Neural cell (in vitro differentiated cells): ENCODE results near the gene SLC16A9. TPM values are rescaled to one million over a fixed set of nuclear protein-coding genes. Genes with fewer than 3 reads are reported as not detected.

Source experiments
- H2AFZ ChIP-seq: fragments of 200-600, 300-800 bp; sonication (generic), shearing (Covaris generic); 2 replicates; pipeline ENCODE4 v1.6.0; 2014; ENCODE audit warnings: low read depth, mild to moderate bottlenecking, antibody characterized with exemption, low read length, moderate library complexity
- H3F3A ChIP-seq: fragments of 200-600 bp; shearing (Covaris generic); 2 replicates; pipeline ENCODE4 v1.6.1; 2016; ENCODE audit warnings: mild to moderate bottlenecking, moderate library complexity, mixed read lengths, antibody characterized with exemption, low read length; ENCODE audit not compliant: insufficient read depth, poor library complexity, severe bottlenecking
- H3K27ac ChIP-seq: fragments of 200-600, 300-800 bp; sonication (generic), shearing (Covaris generic); 2 replicates; pipeline ENCODE4 v1.5.1; 2014; ENCODE audit warnings: mild to moderate bottlenecking, low read length, moderate library complexity
- H3K27me3 ChIP-seq: fragments of 300-800, 200-600 bp; sonication (generic), shearing (Covaris generic); 2 replicates; pipeline ENCODE4 v1.6.0; 2014; ENCODE audit warnings: mild to moderate bottlenecking, low read depth, low read length, moderate library complexity; ENCODE audit not compliant: insufficient read depth
- H3K36me3 ChIP-seq: fragments of 300-800, 200-600 bp; sonication (generic), shearing (Covaris generic); 2 replicates; pipeline ENCODE4 v1.5.1; 2014; ENCODE audit warnings: mild to moderate bottlenecking, antibody characterized with exemption, low read length, moderate library complexity; ENCODE audit not compliant: insufficient read depth
- H3K4me2 ChIP-seq: fragments of 300-800, 200-600 bp; sonication (generic), shearing (Covaris generic); 2 replicates; pipeline ENCODE4 v1.6.0; 2014; ENCODE audit warnings: mild to moderate bottlenecking, low read length
- H3K4me3 ChIP-seq: fragments of 300-800, 200-600 bp; sonication (generic), shearing (Covaris generic); 2 replicates; pipeline ENCODE4 v1.5.1; 2014; ENCODE audit warnings: mild to moderate bottlenecking, low read length, moderate library complexity
- H3K79me2 ChIP-seq: fragments of 200-600 bp; shearing (Covaris generic); replicated peaks from 2 replicates; pipeline ENCODE4 v1.6.0; 2014; ENCODE audit warnings: mild to moderate bottlenecking, low read length, moderate library complexity; ENCODE audit not compliant: insufficient read depth
- H3K9ac ChIP-seq: fragments of 300-800, 200-600 bp; sonication (generic), shearing (Covaris generic); 2 replicates; pipeline ENCODE4 v1.6.1; 2016; ENCODE audit warnings: mild to moderate bottlenecking, low read length, mixed read lengths
- H3K9me2 ChIP-seq: fragments of 200-600 bp; shearing (Covaris generic); 2 replicates; pipeline ENCODE4 v1.6.1; 2016; ENCODE audit warnings: mild to moderate bottlenecking, low read length, mixed read lengths; ENCODE audit not compliant: insufficient read depth
- H3K9me3 ChIP-seq: fragments of 200-600, 300-800 bp; sonication (generic), shearing (Covaris generic); 2 replicates; pipeline ENCODE4 v1.6.1; 2016; ENCODE audit warnings: mild to moderate bottlenecking, mixed run types, low read length, moderate library complexity, mixed read lengths
- H4K20me1 ChIP-seq: fragments of 200-600 bp; shearing (Covaris generic); 2 replicates; pipeline ENCODE4 v1.6.1; 2016; ENCODE audit warnings: mild to moderate bottlenecking, mixed run types; ENCODE audit not compliant: insufficient read depth
- CTCF ChIP-seq: fragments of 450-650 bp; IDR thresholded peaks from 2 replicates; pipeline ENCODE4 v1.5.1; 2014; ENCODE audit warnings: antibody characterized with exemption, mild to moderate bottlenecking, moderate library complexity; ENCODE audit not compliant: poor library complexity, severe bottlenecking
- EP300 ChIP-seq: fragments of 450-650 bp; conservative IDR thresholded peaks from 2 replicates; pipeline ENCODE4 v1.6.1; 2014; ENCODE audit warnings: antibody characterized with exemption, mild to moderate bottlenecking, moderate library complexity; ENCODE audit not compliant: poor library complexity, severe bottlenecking
- EZH2 ChIP-seq: fragments of 200-600, 300-800 bp; shearing (Covaris generic), sonication (generic); IDR thresholded peaks from 2 replicates; pipeline ENCODE4 v1.6.1; 2014; ENCODE audit warnings: antibody characterized with exemption, low read length, borderline replicate concordance, mild to moderate bottlenecking; ENCODE audit not compliant: insufficient read depth, poor library complexity, severe bottlenecking
- MXI1 ChIP-seq: fragments of 450-650 bp; conservative IDR thresholded peaks from 2 replicates; pipeline ENCODE4 v1.6.1; 2014; ENCODE audit warnings: antibody characterized with exemption, mild to moderate bottlenecking; ENCODE audit not compliant: poor library complexity, severe bottlenecking
- POLR2AphosphoS5 ChIP-seq: IDR thresholded peaks from 2 replicates; pipeline ENCODE4 v1.6.1; 2012
- RAD21 ChIP-seq: fragments of 450-650 bp; conservative IDR thresholded peaks from 2 replicates; pipeline ENCODE4 v1.6.1; 2014; ENCODE audit warnings: antibody characterized with exemption, mild to moderate bottlenecking, moderate library complexity
- SMC3 ChIP-seq: fragments of 450-650 bp; conservative IDR thresholded peaks from 2 replicates; pipeline ENCODE4 v1.6.1; 2014; ENCODE audit warnings: antibody characterized with exemption, mild to moderate bottlenecking, moderate library complexity; ENCODE audit not compliant: poor library complexity
- TAF1 ChIP-seq: IDR thresholded peaks from 2 replicates; pipeline ENCODE4 v1.6.1; 2012; ENCODE audit warnings: low read depth
- polyA plus RNA-seq: library from polyadenylated mRNA; depleted of rRNA; stranded (reverse); fragments of >200 nt; gene quantifications from 2 replicates; pipeline ENCODE4 v1.2.3, GENCODE V29; 2014
- TF ChIP-seq, protein P1 (sequence below): IDR thresholded peaks from 2 replicates; pipeline ENCODE4 v1.6.1; 2012; ENCODE audit warnings: borderline replicate concordance

Gene SLC16A9
- polyA plus RNA-seq, 1 donor from 2014 or later = 208 TPM

DNA sequence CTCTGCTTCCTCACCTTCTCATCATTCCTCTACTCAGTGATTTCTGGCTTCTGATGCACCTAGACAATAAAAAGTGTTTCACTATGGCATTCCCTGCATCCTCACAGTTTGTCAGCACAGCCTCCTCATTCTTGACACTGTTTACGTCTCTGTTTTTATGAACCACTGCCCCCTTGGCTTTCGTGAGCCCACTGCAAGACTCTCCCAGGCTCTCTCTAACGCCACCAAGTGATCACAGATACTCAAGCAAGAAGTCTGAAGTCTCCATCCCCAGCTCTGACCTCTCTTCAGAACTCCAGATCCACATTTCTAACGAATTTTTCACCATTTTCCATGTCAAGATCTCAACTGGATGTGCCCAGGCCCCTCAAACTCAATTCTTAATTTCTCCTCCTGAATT, 8.9 kb downstream of the SLC16A9 start (continued):
- TF ChIP-seq SMC3 (no peak), MXI1 (no peak)

GRCh38 chr10:59698326-59698725, 11.3 kb downstream of the SLC16A9 start:
- Histone ChIP-seq H3F3A (no peaks in the 10 kb centered on the region), H3K27ac (no peak overlapping the region), H3K79me2 (peaks cover 3% of the 10 kb centered on the region), H4K20me1 (no peaks in the 10 kb centered on the region), H3K27me3 (no peaks in the 10 kb centered on the region), H3K4me3 (no peak overlapping the region), H3K9ac (no peak overlapping the region), H2AFZ (no peak overlapping the region), H3K36me3 (peaks cover 15% of the 10 kb centered on the region), H3K9me2 (no peaks in the 10 kb centered on the region), H3K4me2 (no peak overlapping the region), H3K9me3 (no peaks in the 10 kb centered on the region)
- TF ChIP-seq POLR2AphosphoS5 = no peak
- no peak for TF ChIP-seq SMC3
- TF ChIP-seq, protein P1, sequence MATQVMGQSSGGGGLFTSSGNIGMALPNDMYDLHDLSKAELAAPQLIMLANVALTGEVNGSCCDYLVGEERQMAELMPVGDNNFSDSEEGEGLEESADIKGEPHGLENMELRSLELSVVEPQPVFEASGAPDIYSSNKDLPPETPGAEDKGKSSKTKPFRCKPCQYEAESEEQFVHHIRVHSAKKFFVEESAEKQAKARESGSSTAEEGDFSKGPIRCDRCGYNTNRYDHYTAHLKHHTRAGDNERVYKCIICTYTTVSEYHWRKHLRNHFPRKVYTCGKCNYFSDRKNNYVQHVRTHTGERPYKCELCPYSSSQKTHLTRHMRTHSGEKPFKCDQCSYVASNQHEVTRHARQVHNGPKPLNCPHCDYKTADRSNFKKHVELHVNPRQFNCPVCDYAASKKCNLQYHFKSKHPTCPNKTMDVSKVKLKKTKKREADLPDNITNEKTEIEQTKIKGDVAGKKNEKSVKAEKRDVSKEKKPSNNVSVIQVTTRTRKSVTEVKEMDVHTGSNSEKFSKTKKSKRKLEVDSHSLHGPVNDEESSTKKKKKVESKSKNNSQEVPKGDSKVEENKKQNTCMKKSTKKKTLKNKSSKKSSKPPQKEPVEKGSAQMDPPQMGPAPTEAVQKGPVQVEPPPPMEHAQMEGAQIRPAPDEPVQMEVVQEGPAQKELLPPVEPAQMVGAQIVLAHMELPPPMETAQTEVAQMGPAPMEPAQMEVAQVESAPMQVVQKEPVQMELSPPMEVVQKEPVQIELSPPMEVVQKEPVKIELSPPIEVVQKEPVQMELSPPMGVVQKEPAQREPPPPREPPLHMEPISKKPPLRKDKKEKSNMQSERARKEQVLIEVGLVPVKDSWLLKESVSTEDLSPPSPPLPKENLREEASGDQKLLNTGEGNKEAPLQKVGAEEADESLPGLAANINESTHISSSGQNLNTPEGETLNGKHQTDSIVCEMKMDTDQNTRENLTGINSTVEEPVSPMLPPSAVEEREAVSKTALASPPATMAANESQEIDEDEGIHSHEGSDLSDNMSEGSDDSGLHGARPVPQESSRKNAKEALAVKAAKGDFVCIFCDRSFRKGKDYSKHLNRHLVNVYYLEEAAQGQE = no peak
- TF ChIP-seq EP300 = no peak
- TF ChIP-seq TAF1 = no peak
- no peak for TF ChIP-seq MXI1
- TF ChIP-seq CTCF = no peak
- no peak for TF ChIP-seq RAD21
- TF ChIP-seq EZH2 = no peak

DNA sequence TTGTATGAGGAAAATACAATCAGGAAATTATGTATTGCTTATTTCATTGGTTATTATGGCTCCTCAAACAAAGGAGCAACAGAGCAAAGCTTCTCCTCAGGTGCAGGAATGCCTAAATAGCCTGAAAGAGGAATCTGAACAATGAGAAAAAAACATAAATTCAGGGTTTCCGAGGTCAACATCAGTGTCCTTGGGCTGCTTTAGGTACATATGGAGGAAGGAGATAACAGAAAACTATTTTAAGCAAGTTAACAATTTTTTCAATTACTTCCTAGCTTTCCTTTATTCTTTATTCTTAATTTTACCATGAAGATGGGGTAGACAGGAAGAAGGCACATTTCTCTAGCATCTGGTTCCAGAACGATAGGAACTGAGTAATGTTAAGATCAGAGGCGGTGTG, 14.0 kb downstream of the SLC16A9 start:
- Histone ChIP-seq H3K4me3 (no peak overlapping the region), H3K4me2 (no peak overlapping the region), H3K27ac (no peak overlapping the region), H3K9me3 (no peaks in the 10 kb centered on the region), H3K79me2 (peaks cover 3% of the 10 kb centered on the region), H3K36me3 (peaks cover 4% of the 10 kb centered on the region), H3K27me3 (no peaks in the 10 kb centered on the region), H2AFZ (no peak overlapping the region), H3K9me2 (no peaks in the 10 kb centered on the region), H4K20me1 (no peaks in the 10 kb centered on the region), H3F3A (no peaks in the 10 kb centered on the region), H3K9ac (no peak overlapping the region)
- TF ChIP-seq EZH2 = no peak
- no peak for TF ChIP-seq POLR2AphosphoS5
- TF ChIP-seq EP300 = no peak
- no peak for TF ChIP-seq TAF1
- no peak for TF ChIP-seq RAD21
- TF ChIP-seq SMC3 = no peak
- TF ChIP-seq CTCF = no peak
- no peak for TF ChIP-seq MXI1
- TF ChIP-seq, protein P1 = no peak
